HepG2 (cell line): ENCODE measurements around the gene EPSTI1. TPM values are rescaled to one million over a fixed set of nuclear protein-coding genes. Genes with fewer than 3 reads are reported as not detected.

ENCODE experiments used
- BRF2 ChIP-seq: sonication (generic); formaldehyde crosslinking; IDR thresholded peaks from 2 replicates; pipeline ENCODE4 v1.8.1; 2022; ENCODE audit warnings: mild to moderate bottlenecking, missing genetic modification reagents
- GATAD1 ChIP-seq: IDR thresholded peaks from 2 replicates; pipeline ENCODE4 v1.6.1; 2016; ENCODE audit warnings: missing genetic modification reagents, missing compliant biosample characterization
- KLF13 ChIP-seq: sonication (generic); formaldehyde crosslinking; IDR thresholded peaks from 2 replicates; pipeline ENCODE4 v1.4.0; 2020; ENCODE audit warnings: mild to moderate bottlenecking, missing genetic modification reagents
- MAX ChIP-seq: IDR thresholded peaks from 2 replicates; pipeline ENCODE4 v1.6.1; 2012; ENCODE audit warnings: inconsistent platforms
- NCOR1 ChIP-seq: fragments of 200-600 bp; sonication (generic); IDR thresholded peaks from 2 replicates; pipeline ENCODE4 v1.7.0; 2017; ENCODE audit warnings: antibody characterized with exemption, low read length, borderline replicate concordance
- NFKB2 ChIP-seq: sonication (generic); formaldehyde crosslinking; IDR thresholded peaks from 2 replicates; pipeline ENCODE4 v1.4.0; 2020; ENCODE audit warnings: missing genetic modification reagents, borderline replicate concordance
- PHF5A ChIP-seq: IDR thresholded peaks from one replicate; pipeline ENCODE4 v1.6.1; 2018; ENCODE audit warnings: low read depth, missing genetic modification reagents; ENCODE audit not compliant: unreplicated experiment
- POLR2G ChIP-seq: fragments of 200-400 bp; formaldehyde crosslinking; IDR thresholded peaks from 2 replicates; pipeline ENCODE4 v1.6.1; 2018; ENCODE audit warnings: mild to moderate bottlenecking, low read depth, low read length, moderate library complexity
- RCOR2 ChIP-seq: IDR thresholded peaks from 2 replicates; pipeline ENCODE4 v1.6.1; 2016; ENCODE audit warnings: missing biosample characterization, missing genetic modification reagents
- RXRA ChIP-seq: sonication (generic); formaldehyde crosslinking; IDR thresholded peaks from 2 replicates; pipeline ENCODE4 v1.5.1; 2020; ENCODE audit warnings: missing genetic modification reagents
- SUZ12 ChIP-seq: fragments of 150-350 bp; IDR thresholded peaks from 2 replicates; pipeline ENCODE4 v1.6.1; 2014; ENCODE audit warnings: low read depth, low read length
- TBL1XR1 ChIP-seq: fragments of 150-350 bp; IDR thresholded peaks from 2 replicates; pipeline ENCODE4 v1.6.1; 2014; ENCODE audit warnings: borderline replicate concordance, low read length; ENCODE audit not compliant: partially characterized antibody
- TGIF2 ChIP-seq: IDR thresholded peaks from 2 replicates; pipeline ENCODE4 v1.6.1; 2016; ENCODE audit warnings: control low read depth, missing compliant biosample characterization
- U2AF1 ChIP-seq: fragments of 200-400 bp; formaldehyde crosslinking; optimal IDR thresholded peaks from 2 replicates; pipeline ENCODE3; 2017; ENCODE audit warnings: mild to moderate bottlenecking, low read depth, low read length
- ZBED4 ChIP-seq: sonication (generic); formaldehyde crosslinking; IDR thresholded peaks from 2 replicates; pipeline ENCODE4 v1.4.0; 2020; ENCODE audit warnings: missing genetic modification reagents, borderline replicate concordance
- ZFP91 ChIP-seq: sonication (generic); formaldehyde crosslinking; IDR thresholded peaks from 2 replicates; pipeline ENCODE4 v1.9.0; 2022; ENCODE audit warnings: missing genetic modification reagents, mild to moderate bottlenecking, borderline replicate concordance
- ZNF331 ChIP-seq: sonication (generic); formaldehyde crosslinking; IDR thresholded peaks from 2 replicates; pipeline ENCODE4 v1.4.0; 2020; ENCODE audit warnings: missing genetic modification reagents
- ZNF350 ChIP-seq: sonication (generic); formaldehyde crosslinking; IDR thresholded peaks from 2 replicates; pipeline ENCODE4 v1.4.0; 2020; ENCODE audit warnings: mild to moderate bottlenecking, low read depth, missing genetic modification reagents, borderline replicate concordance
- ZNF503 ChIP-seq: sonication (generic); formaldehyde crosslinking; IDR thresholded peaks from 2 replicates; pipeline ENCODE4 v1.4.0; 2020; ENCODE audit warnings: missing genetic modification reagents
- ZNF629 ChIP-seq: sonication (generic); formaldehyde crosslinking; conservative IDR thresholded peaks from 2 replicates; pipeline ENCODE4 v1.5.0; 2020; ENCODE audit warnings: missing genetic modification reagents
- ZNF777 ChIP-seq: sonication (generic); formaldehyde crosslinking; IDR thresholded peaks from 2 replicates; pipeline ENCODE4 v1.4.0; 2020; ENCODE audit warnings: missing genetic modification reagents
- polyA plus RNA-seq, 8 experiments: library from polyadenylated mRNA; depleted of rRNA in 3 of 8; stranded (reverse) in 7 of 8; unstranded in 1 of 8; fragments of >200 nt; fragmentation: Illumina TruSeq in 4 of 8; extraction: Trizol in 4 of 8; gene quantifications; 2 replicates each; pipeline versions ENCODE4 v1.2.1 to v1.2.3, GENCODE V29; 2011 to 2016; ENCODE audit warnings: low read depth in 4 of 8, missing spikeins in 1 of 8, mixed read lengths in 1 of 8; ENCODE audit not compliant: insufficient read depth in 1 of 8
- total RNA-seq, 5 experiments: library from RNA; depleted of rRNA; stranded (reverse); fragments of >200 nt; fragmentation: Illumina TruSeq; extraction: Trizol; gene quantifications; 2 replicates each; pipeline ENCODE4 v1.2.3, GENCODE V29; 2016; ENCODE audit warnings: low read depth in 1 of 5

Gene EPSTI1
- total and polyA plus RNA-seq, 2 of the 13 experiments (the other 11 are each of a cell fraction or from before 2014, with no cell fraction given) = 0.03 TPM; not detected in 1

GRCh38 chr13:43023289-43023963 lies 31.4 kb upstream of the EPSTI1 start, which contains the start of gene DNAJC15 (continued):
- peak; percentile 70 for TF ChIP-seq ZNF777 (CRISPR knock-in tag)
- TF ChIP-seq RXRA (CRISPR knock-in tag) = peak; percentile 61; the same call in 1 of the 2 replicates
- peak; percentile 55; the same call in 1 of the 2 replicates for TF ChIP-seq MAX
- peak; percentile 81; the same call in 1 of the 2 replicates for TF ChIP-seq NFKB2 (CRISPR knock-in tag)
- TF ChIP-seq POLR2G = peak; percentile 92
- TF ChIP-seq KLF13 (CRISPR knock-in tag) = no peak
- 0 out of 2 replicates have a peak, but pooled peaks have one; percentile 21 for TF ChIP-seq NCOR1
- no peak for TF ChIP-seq RCOR2 (CRISPR knock-in tag)
- peak; percentile 82; the same call in 1 of the 2 replicates for TF ChIP-seq ZNF331
- TF ChIP-seq ZFP91 (CRISPR knock-in tag) = peak; percentile 78; the same call in 1 of the 2 replicates
- TF ChIP-seq ZBED4 (CRISPR knock-in tag) = peak; percentile 42; the same call in 1 of the 2 replicates
- TF ChIP-seq GATAD1 (CRISPR knock-in tag) = peak; percentile 85
- 0 out of 2 replicates have a peak, but pooled peaks have one; percentile 21 for TF ChIP-seq TGIF2 (CRISPR knock-in tag)
- TF ChIP-seq U2AF1 = peak; percentile 88
- peak; percentile 11 for TF ChIP-seq TBL1XR1
- peak; percentile 10; the same call in 1 of the 2 replicates for TF ChIP-seq ZNF629
- TF ChIP-seq ZNF350 = peak; percentile 66; the same call in 1 of the 2 replicates
- peak; percentile 51; the same call in 1 of the 2 replicates for TF ChIP-seq ZNF503 (CRISPR knock-in tag)
- no peak for TF ChIP-seq SUZ12
- 0 out of 2 replicates have a peak, but pooled peaks have one; percentile 65 for TF ChIP-seq BRF2 (CRISPR knock-in tag)
- TF ChIP-seq PHF5A = peak; percentile 28
